ENCODE results near the gene TMEFF1.

Gene TMEFF1

GRCh38 chr9:100626949-100627348 is 154.0 kb downstream of the TMEFF1 start:
- DNase-seq, result no peak

Data from GOT3 (cell line).